ENCODE results near the gene CENPP. TPM values are rescaled to one million over a fixed set of nuclear protein-coding genes. Genes with fewer than 3 reads are reported as not detected.

CENPP gene
- total RNA-seq, 2 experiments from 2014 or later, result 22.8 to 38.3 TPM

GRCh38 chr9:92295240-92295790 is 30.4 kb upstream of the CENPP start:
- Mint-ChIP-seq H3K27ac (peak overlapping the region; percentile 97), H3K36me3 (peaks cover 50% of the 10 kb centered on the region), H3K4me3 (peak overlapping the region; percentile 18), H3K4me1 (peaks cover 65% of the 10 kb centered on the region), H3K9me3 (ENCODE audit: low read depth) (no peaks in the 10 kb centered on the region), H3K27me3 (no peaks in the 10 kb centered on the region)
- DNase-seq, result no peak
- no peak for ATAC-seq
- CTCF ChIA-PET, result interaction anchor here (1.2 kb wide), 1 partner anchor 30 kb away, joined by 4 read pairs; the partner anchor contains the start of genes CENPP and NOL8

GRCh38 chr9:92295827-92296258 is 29.9 kb upstream of the CENPP start:
- Mint-ChIP-seq H3K4me3 (no peak overlapping the region), H3K27me3 (no peaks in the 10 kb centered on the region), H3K9me3 (ENCODE audit: low read depth) (no peaks in the 10 kb centered on the region), H3K4me1 (peaks cover 61% of the 10 kb centered on the region), H3K27ac (peak overlapping the region; percentile 97), H3K36me3 (peaks cover 50% of the 10 kb centered on the region)
- DNase-seq, result no peak
- no peak for ATAC-seq
- CTCF ChIA-PET, result interaction anchor here (1.2 kb wide), 1 partner anchor 29 kb away, joined by 4 read pairs; the partner anchor contains the start of genes CENPP and NOL8

- no peak for ATAC-seq
- CTCF ChIA-PET, result no interaction called here
- peaks cover 43% of the 10 kb centered on the region for H3K4me1 Mint-ChIP-seq
- peak overlapping the region; percentile 93 for H3K27ac Mint-ChIP-seq
- DNase-seq, result no peak
- H3K9me3 Mint-ChIP-seq (ENCODE audit: low read depth), result no peaks in the 10 kb centered on the region
- H3K27me3 Mint-ChIP-seq, result no peaks in the 10 kb centered on the region
- peaks cover 48% of the 10 kb centered on the region for H3K36me3 Mint-ChIP-seq
- H3K4me3 Mint-ChIP-seq, result peak overlapping the region; percentile 68
Measured at GRCh38 chr9:92297611-92298010, 28.1 kb upstream of the CENPP start.

- ATAC-seq, result no peak
- Mint-ChIP-seq H3K27ac (peak overlapping the region; percentile 93), H3K4me1 (peaks cover 40% of the 10 kb centered on the region), H3K27me3 (no peaks in the 10 kb centered on the region), H3K9me3 (ENCODE audit: low read depth) (no peaks in the 10 kb centered on the region), H3K36me3 (peaks cover 49% of the 10 kb centered on the region), H3K4me3 (peak overlapping the region; percentile 68)
- DNase-seq, result no peak
- CTCF ChIA-PET, result interaction anchor here (1.1 kb wide), 1 partner anchor 27 kb away, joined by 3 read pairs; the partner anchor contains the start of gene CENPP
Measured at GRCh38 chr9:92298036-92298435, 27.7 kb upstream of the CENPP start.

GRCh38 chr9:92299116-92299515 is 26.6 kb upstream of the CENPP start:
- DNase-seq (no peak), ATAC-seq (no peak)
- peaks cover 40% of the 10 kb centered on the region for H3K4me1 Mint-ChIP-seq
- H3K9me3 Mint-ChIP-seq (ENCODE audit: low read depth), result no peaks in the 10 kb centered on the region
- H3K4me3 Mint-ChIP-seq, result no peak overlapping the region
- peak overlapping the region; percentile 62 for H3K27ac Mint-ChIP-seq
- no peaks in the 10 kb centered on the region for H3K27me3 Mint-ChIP-seq
- CTCF ChIA-PET, result interaction anchor here (1.1 kb wide), 1 partner anchor 26 kb away, joined by 3 read pairs; the partner anchor contains the start of gene CENPP
- peaks cover 52% of the 10 kb centered on the region for H3K36me3 Mint-ChIP-seq

- ATAC-seq, result no peak
- H3K9me3 Mint-ChIP-seq (ENCODE audit: low read depth), result no peaks in the 10 kb centered on the region
- H3K36me3 Mint-ChIP-seq, result peaks cover 56% of the 10 kb centered on the region
- no peaks in the 10 kb centered on the region for H3K27me3 Mint-ChIP-seq
- H3K4me1 Mint-ChIP-seq, result peaks cover 25% of the 10 kb centered on the region
- CTCF ChIA-PET, result interaction anchor here (1.3 to 1.5 kb wide), 3 partner anchors 9 to 161 kb away, joined by 3 to 6 read pairs (median 4); no protein-coding TSS in a partner anchor
- DNase-seq, result no peak
- H3K4me3 Mint-ChIP-seq, result no peak overlapping the region
- H3K27ac Mint-ChIP-seq, result no peak overlapping the region
Measured at GRCh38 chr9:92300936-92301335, 24.8 kb upstream of the CENPP start.

GRCh38 chr9:92308893-92309292 is 16.9 kb upstream of the CENPP start:
- Mint-ChIP-seq H3K36me3 (peaks cover 60% of the 10 kb centered on the region), H3K27me3 (no peaks in the 10 kb centered on the region), H3K9me3 (ENCODE audit: low read depth) (no peaks in the 10 kb centered on the region), H3K4me3 (no peak overlapping the region), H3K27ac (no peak overlapping the region), H3K4me1 (peaks cover 15% of the 10 kb centered on the region)
- CTCF ChIA-PET, result no interaction called here
- ATAC-seq (no peak), DNase-seq (no peak)

- Mint-ChIP-seq H3K4me3 (no peak overlapping the region), H3K36me3 (peaks cover 60% of the 10 kb centered on the region), H3K27ac (no peak overlapping the region), H3K4me1 (peaks cover 21% of the 10 kb centered on the region), H3K9me3 (ENCODE audit: low read depth) (no peaks in the 10 kb centered on the region), H3K27me3 (no peaks in the 10 kb centered on the region)
- ATAC-seq (no peak), DNase-seq (no peak)
- CTCF ChIA-PET, result interaction anchor here (1.6 kb wide), 1 partner anchor 10 kb away, joined by 3 read pairs; no protein-coding TSS in a partner anchor
Measured at GRCh38 chr9:92310562-92310961, 15.2 kb upstream of the CENPP start.

GRCh38 chr9:92312887-92313623 is 12.7 kb upstream of the CENPP start:
- DNase-seq (no peak), ATAC-seq (no peak)
- Mint-ChIP-seq H3K36me3 (peaks cover 58% of the 10 kb centered on the region), H3K27ac (peak overlapping the region; percentile 25), H3K27me3 (no peaks in the 10 kb centered on the region), H3K4me3 (no peak overlapping the region), H3K9me3 (ENCODE audit: low read depth) (no peaks in the 10 kb centered on the region), H3K4me1 (peaks cover 21% of the 10 kb centered on the region)
- CTCF ChIA-PET, result no interaction called here

GRCh38 chr9:92313624-92314012 is 12.1 kb upstream of the CENPP start:
- no peak for ATAC-seq
- CTCF ChIA-PET, result interaction anchor here (0.7 kb wide), 1 partner anchor 12 kb away, joined by 3 read pairs; the partner anchor contains the start of gene CENPP
- H3K4me3 Mint-ChIP-seq, result no peak overlapping the region
- DNase-seq, result no peak
- no peaks in the 10 kb centered on the region for H3K9me3 Mint-ChIP-seq (ENCODE audit: low read depth)
- no peak overlapping the region for H3K27ac Mint-ChIP-seq
- H3K36me3 Mint-ChIP-seq, result peaks cover 58% of the 10 kb centered on the region
- peaks cover 21% of the 10 kb centered on the region for H3K4me1 Mint-ChIP-seq
- H3K27me3 Mint-ChIP-seq, result no peaks in the 10 kb centered on the region

GRCh38 chr9:92315456-92315855 is 10.3 kb upstream of the CENPP start:
- Mint-ChIP-seq H3K27ac (no peak overlapping the region), H3K27me3 (no peaks in the 10 kb centered on the region), H3K4me1 (peaks cover 21% of the 10 kb centered on the region), H3K36me3 (peaks cover 55% of the 10 kb centered on the region), H3K9me3 (ENCODE audit: low read depth) (no peaks in the 10 kb centered on the region), H3K4me3 (no peak overlapping the region)
- DNase-seq, result no peak
- no peak for ATAC-seq
- CTCF ChIA-PET, result no interaction called here

GRCh38 chr9:92324431-92324830 is 1.3 kb upstream of the CENPP start:
- Mint-ChIP-seq H3K27ac (peak overlapping the region; percentile 91), H3K4me3 (peak overlapping the region; percentile 93), H3K27me3 (no peaks in the 10 kb centered on the region), H3K9me3 (ENCODE audit: low read depth) (no peaks in the 10 kb centered on the region), H3K36me3 (peaks cover 26% of the 10 kb centered on the region), H3K4me1 (peaks cover 45% of the 10 kb centered on the region)
- DNase-seq (no peak), ATAC-seq (no peak)
- CTCF ChIA-PET, result interaction anchor here (0.9 to 1.7 kb wide), 3 partner anchors 29 to 131 kb away, joined by 3 to 4 read pairs (median 3); no protein-coding TSS in a partner anchor

- H3K27me3 Mint-ChIP-seq, result no peaks in the 10 kb centered on the region
- ATAC-seq, result peak; percentile 23
- no peak for DNase-seq
- peaks cover 23% of the 10 kb centered on the region for H3K36me3 Mint-ChIP-seq
- H3K4me3 Mint-ChIP-seq, result peak overlapping the region; percentile 93
- peaks cover 46% of the 10 kb centered on the region for H3K4me1 Mint-ChIP-seq
- no peaks in the 10 kb centered on the region for H3K9me3 Mint-ChIP-seq (ENCODE audit: low read depth)
- CTCF ChIA-PET, result interaction anchor here (0.6 to 1.7 kb wide), 5 partner anchors 22 to 184 kb away, joined by 3 to 4 read pairs (median 3); no protein-coding TSS in a partner anchor
- H3K27ac Mint-ChIP-seq, result peak overlapping the region; percentile 91
Measured at GRCh38 chr9:92324889-92325268, 874 bp upstream of the CENPP start.
